GM18526 (cell line): ENCODE measurements around the gene CARD10.

ENCODE experiments used
- POLR2A ChIP-seq: IDR thresholded peaks from 3 replicates; pipeline ENCODE4 v1.6.1; 2011; ENCODE audit not compliant: insufficient read length; ENCODE audit errors: extremely low read depth

The CARD10 gene

DNA sequence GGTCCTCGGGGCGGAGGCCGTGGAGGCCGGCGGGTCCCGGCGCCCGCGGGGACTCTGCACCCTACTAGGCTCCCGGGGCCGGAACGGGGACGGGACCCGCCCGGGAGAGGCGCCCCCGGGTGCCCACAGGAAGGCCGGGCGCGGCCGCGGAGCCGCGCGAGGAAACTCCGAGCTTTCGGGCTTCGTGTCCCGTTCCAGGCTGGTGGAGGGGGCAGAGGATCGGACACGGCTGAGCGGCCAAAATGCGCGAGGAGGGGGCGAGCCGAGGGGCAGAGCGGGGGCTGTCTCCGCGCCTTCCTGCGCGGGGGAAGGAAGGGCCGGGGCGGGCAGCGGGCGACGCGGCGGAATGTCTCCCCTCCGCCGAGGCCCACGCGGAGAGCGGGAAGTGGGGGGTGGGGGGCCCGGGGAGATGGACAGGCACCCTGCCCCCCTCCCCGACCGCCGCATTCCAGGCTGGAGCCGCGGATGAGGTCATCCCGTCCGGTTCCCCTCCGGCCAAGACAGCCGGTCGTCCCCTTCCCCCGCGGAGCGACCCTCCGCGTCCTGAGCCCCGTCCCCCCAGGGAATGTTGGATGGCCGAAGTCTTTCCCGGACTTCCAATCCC lies 41.5 kb upstream of the CARD10 start:
- no peak for TF ChIP-seq POLR2A

DNA sequence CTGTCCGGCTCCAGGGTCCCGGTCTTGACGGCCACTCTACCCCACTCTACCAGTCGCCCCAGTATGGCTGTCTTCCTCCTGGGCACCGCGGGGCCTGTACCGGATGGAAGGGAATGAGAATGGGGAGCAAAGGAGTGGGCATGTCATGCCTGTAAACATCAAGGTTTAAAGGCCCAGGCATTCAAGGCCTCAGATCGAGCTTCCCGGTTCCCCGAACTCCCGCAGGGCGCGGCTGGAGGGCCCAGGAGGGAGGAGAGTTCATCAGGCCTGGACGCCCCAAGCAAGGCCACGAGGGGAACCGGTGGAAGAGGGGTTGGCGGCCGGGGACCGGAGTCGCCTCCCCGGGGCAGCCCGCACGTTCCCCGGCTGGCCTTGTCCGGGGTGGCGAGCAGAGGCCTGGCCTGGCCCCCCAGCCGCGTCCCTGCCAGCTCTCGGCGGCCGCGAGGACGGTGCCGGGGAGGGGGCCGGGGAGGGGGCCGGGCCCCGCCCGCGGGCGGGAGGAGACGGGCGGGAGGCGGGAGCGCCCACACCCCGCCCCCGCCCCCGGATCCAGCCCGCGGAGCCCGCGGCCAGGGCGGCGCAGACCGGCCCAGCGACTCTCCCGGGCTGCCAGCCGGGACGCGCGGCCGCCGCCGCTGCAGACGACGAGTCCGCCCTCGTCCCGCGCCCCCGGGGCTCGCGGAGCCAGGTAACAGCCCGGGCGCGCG lies 40.8 kb upstream of the CARD10 start, which contains the start of gene CDC42EP1:
Gene CDC42EP1 (plus strand): TSS at position 580 of the 707 bp plus-strand sequence. CDS start 5,870 bp downstream, outside the sequence.
- no peak for TF ChIP-seq POLR2A

DNA sequence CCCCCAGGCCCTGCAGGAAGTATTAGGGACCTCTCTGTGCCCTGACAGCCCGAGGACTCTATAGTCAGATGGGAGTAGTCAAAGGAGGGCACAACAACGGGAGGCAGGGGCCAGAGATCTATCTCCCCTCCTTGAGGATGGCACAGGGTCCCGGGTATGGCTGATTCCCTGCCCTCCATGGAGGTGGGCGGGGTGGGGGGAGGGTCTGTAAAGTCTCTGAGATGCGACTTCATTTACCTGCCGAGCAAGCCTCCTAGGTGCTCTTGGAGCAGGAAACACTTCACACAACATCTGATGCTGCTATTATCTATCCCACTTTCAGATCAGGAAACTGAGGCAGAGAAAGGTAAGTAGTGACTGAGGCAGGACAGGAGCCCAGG lies 40.3 kb upstream of the CARD10 start:
- no peak for TF ChIP-seq POLR2A

DNA sequence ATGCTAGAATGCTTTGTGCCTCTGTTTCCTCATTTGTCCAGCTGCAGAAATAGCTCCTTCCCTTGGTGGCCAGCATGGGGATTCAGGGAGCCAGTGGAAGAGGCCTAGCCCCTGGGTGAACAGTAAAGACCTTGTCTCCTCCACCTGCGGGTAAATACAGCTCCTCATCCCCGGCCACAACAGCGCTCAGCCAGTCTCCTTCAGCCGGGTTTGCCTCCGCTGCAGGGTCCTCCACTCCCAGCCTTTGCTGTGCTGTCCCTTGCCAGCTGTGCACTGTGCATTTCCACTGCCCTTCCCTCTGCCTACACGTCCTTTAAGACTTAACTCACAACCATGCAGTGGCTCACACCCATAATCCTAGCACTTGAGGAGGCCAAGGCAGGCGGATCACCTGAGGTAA lies 39.6 kb upstream of the CARD10 start:
- TF ChIP-seq POLR2A, result no peak

DNA sequence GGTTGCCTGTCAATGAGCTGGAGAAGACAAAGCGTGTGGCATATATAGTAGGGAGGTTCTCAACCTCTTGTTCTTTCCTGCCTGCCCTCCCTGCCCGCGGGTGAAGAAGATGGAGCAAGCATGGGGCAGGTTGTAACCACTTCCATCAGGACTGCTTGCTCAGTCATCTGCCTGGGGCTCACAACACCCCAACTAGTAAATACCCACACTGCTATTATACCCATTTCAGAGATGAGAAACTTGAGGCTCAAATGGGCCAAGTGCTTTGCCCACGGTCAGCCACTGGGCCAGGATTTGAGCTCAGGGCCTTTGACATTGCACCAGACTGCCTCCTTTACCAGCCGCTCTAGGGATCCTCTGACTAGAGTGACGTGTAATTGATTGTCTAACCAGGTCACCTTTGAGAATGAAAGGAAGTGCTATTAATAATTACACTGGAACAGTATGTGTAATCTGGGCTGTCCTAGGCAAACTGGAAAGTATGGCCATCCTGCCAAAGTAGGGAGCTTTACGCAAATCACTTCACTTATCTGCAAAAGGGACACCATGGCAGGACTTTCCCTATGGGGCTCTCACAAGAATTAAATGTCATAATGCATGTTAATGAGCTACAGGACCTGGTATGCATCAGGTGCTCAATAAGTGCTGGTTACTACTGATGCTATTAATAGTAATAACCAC lies 38.2 kb upstream of the CARD10 start:
- no peak for TF ChIP-seq POLR2A

DNA sequence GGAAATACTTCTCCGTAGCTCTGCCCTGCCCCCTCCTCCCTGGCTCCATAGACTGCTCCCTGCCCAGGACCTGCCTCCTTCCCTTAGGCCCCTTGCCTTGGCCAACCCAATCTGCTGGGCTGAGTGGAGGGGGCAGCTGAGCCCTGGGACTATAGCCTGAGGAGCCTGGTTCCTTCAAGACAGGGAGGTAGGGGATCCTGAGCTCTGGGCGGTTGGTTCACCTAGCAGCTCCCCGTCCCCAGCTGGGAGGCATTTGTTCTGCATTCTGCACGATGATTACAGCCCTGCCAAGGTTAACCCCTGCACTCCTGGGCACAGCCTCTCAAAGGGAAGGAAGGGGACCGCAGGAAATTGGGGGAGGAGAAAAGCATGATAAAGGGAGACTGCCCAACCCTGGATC lies 37.5 kb upstream of the CARD10 start:
- no peak for TF ChIP-seq POLR2A

DNA sequence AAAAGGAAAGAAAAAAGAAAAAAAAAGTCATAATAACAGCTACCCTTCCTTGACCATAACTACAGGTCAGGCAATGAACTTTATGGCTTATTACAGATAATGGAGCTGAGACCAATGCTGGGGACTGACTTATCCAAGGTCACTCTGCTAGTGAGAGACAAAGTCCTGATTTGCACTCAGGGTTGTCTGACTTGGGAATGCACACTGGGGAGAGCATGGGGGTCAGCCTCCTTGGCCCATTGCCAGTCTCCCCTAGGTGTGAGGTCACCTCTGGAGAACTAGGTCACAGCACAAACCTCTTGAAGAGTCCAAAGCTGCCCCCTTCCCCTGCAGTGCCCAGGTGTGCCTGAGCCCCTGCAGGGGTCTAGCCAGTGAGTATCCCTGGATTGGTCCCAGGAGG lies 35.8 kb upstream of the CARD10 start:
- no peak for TF ChIP-seq POLR2A

DNA sequence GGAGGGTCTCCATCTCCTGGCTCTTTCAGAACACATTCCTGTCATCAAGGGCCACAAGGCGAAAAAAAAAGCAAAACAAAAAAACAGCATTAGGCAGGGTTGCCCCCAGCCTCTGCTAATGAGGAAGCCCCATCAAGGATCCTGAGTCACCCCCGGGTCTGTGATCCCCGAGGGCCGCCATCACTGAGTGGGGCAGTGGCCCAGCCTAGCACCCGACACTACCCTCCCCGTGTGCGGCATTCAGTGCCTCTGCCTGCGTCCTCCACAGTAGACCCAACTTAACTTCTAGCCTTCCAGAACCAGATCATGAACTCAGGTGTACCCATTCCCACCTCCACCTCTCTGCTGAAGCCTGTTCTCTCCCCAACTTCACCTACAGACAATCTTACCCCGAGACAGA lies 34.5 kb upstream of the CARD10 start:
- TF ChIP-seq POLR2A, result no peak

DNA sequence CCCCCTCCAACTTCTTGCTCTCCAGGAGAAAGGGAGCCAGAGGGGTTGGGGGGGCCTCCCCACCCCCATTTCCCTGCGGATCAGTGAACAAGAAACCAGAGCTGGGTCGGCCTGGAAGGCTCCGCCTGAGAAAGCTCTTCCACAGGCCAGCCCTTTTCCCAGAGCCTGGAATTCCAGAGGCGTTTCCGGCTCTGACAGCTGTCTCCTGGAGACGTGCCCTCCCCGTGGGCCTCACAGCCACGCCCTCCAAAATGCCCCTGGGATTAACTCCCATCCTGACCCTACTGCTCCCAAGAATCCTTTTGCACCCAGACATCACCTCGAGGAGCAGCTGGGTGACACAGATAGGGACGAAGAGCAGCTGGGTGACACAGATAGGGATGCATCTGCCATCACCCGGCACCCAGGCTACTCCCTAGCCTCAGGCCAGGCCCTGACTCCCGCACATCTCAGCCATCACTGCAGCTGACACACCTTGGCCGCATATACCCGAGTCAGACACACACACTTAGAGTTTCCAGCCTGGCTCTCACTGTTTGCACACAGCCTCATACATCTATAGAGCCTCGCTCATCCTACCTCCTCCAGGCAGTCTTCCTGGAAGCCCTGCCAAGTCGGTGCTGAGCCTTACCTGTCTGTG lies 33.4 kb upstream of the CARD10 start:
- no peak for TF ChIP-seq POLR2A

DNA sequence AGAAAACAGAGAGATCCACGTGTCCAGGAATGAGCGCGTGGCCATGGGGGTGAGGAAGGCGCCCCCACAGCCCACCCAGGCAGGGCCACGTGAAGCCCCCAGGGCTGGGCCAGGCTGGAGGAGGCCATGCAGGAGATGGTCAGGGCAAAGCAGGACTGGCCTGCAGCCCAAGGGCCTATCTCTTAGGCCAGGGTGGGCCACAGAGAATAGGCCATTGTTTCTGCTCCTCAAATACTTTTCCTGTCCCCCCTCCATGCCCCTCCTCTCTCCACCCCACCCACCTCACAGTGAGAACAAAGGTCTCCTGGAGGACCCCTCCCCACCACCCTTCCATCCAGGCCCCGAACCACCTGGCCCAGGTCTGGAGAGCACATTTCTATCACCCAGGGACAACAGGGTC lies 32.8 kb upstream of the CARD10 start:
- no peak for TF ChIP-seq POLR2A

DNA sequence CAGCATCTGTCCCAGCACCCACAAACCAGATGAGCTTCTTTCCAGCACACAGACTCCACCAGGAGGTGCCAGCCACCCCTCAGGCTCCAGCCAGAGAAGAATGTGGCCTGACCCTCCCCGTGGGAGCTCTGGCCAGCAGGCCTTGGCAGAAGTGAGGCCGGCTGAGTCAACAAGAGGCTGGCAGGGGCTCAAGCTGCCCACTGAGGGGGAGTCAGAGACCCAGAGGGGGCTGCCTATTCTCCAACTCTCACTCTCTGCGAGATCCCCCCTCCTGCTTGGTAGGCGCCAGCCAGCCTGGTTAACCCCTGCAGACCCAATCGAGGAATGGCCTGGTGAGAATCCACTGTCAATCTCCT lies 30.5 kb upstream of the CARD10 start:
- no peak for TF ChIP-seq POLR2A

DNA sequence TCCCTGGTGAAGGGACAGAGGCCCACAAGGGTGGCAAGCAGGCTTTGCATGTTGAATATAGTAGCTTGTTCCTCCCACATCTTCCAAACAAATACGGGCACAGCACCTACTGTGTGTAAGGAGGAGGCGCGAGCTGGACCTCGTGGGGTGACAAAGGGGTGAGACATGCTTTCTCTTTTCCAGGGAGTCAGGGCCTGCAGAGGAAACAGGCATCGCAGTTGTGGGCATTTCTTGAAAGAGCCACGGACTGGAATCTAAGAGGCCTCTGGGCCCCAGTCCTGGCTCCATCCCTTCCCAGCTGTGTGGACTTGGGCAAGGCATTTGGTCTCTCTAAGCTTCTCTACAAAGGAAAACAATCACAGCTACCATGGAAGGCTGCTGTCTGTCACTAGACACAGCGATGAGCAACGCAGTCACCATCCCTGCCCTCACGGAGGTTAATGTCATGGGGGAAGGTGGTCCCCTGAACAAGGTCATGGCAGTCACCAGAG lies 28.1 kb upstream of the CARD10 start:
- TF ChIP-seq POLR2A, result no peak

DNA sequence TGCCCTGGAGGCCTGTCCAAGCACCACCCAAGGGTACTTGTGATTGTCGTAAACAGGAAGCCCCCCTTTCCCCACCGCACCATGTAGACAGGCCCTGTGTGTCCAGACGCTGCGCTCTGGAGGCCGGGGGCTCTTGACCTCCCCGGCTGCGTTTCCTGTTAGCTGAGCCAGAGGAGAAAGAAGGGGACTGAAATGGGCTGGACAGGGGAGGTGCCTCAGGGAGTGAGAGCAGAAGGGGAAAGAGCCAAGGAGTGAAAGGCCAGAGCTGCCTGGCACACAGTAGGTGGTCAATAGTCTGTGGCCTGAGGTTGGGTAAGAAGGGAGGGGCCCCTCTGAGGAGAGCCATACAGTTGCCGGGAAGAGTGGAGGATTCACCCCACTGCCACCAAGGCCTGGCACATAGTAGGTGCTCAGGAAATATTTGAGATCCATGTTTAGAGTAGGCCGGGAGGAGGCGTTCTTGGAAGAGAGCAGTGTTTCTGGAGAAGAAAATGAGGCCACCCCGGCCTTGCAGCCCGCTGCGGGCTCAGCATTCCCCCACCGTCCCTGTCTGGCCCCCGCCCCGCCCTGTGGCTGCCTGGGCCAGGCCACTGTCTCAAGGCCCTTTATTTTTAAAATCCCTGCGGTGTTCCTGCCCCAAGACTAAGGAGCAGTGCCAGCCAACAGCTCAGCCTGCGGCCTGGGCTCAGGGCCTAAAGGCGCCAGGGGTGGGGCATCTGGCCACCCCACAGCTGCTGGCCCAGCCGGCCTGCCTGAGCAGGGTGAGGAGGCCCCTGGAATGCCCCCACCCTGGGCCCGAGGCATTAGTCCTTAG lies 27.4 kb upstream of the CARD10 start:
- TF ChIP-seq POLR2A, result no peak

DNA sequence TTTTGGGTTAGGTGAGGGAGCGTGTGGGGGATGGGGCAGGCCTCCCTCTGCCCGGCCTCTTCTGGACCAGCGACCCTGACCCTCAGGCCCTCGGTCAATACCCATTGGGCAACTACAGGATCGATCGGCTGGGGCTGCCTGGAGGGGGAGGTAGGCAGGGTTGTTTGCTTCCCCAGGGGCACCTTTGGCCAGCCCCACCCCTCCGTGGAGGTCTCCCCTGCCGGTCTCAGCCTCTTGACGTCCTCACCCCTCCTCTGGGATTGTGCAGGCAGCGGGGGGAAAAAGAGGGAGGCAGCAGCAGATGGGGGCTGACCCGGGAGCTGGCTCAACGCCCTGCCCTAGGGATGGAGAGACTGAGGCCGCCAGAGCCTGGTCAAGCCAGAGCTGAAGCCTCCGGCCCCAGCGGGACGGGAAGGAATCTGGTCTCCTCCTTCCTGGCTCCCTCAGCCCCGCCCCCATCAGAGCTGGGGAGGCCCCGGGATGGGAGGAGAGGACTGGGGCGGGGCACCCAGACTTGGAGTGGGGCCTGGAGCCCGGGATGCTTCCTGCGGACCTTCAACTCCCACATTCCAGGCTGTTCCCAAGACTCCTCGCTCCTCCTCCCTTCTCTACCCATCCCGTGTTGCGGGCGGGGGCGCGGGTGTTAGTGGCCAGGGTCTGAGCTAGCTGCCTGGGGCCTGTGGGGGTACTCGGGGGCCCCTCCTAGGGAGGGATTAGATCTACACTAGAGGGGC lies 26.7 kb upstream of the CARD10 start:
- TF ChIP-seq POLR2A, result no peak
